Lower lobe of right lung (tissue), 2 donors: Measurements from ENCODE around the gene TFF3. TPM values are rescaled to one million over a fixed set of nuclear protein-coding genes. Genes with fewer than 3 reads are reported as not detected.

Experiments
- ATAC-seq, 2 donors: fragments of 200-7000 bp; cut with Tn5 transposase; one replicate each; pipeline ENCODE4 v1.9.1; 2020 to 2022; ENCODE audit warnings: mild to moderate bottlenecking in 2 of 2, moderate library complexity in 2 of 2
- DNase-seq: peaks from one replicate; pipeline ENCODE4 v3.0.0-alpha.2; 2020
- H3K27ac ChIP-seq: fragments of 200-600 bp; one replicate; pipeline ENCODE4 v1.8.0; 2022
- H3K27me3 ChIP-seq: fragments of 200-600 bp; one replicate; pipeline ENCODE4 v1.8.0; 2022; ENCODE audit warnings: low read depth
- H3K36me3 ChIP-seq: fragments of 200-600 bp; one replicate; pipeline ENCODE4 v1.8.0; 2022; ENCODE audit warnings: mild to moderate bottlenecking
- H3K4me1 ChIP-seq: fragments of 200-600 bp; one replicate; pipeline ENCODE4 v1.8.0; 2022
- H3K4me3 ChIP-seq: fragments of 200-600 bp; one replicate; pipeline ENCODE4 v1.8.0; 2022; ENCODE audit warnings: mild to moderate bottlenecking
- H3K9me3 ChIP-seq: fragments of 200-600 bp; one replicate; pipeline ENCODE4 v1.8.0; 2022
- intact Hi-C: fragments of 100-400 bp; cut with DNase I; formaldehyde crosslinking; loops from one replicate; pipeline ENCODE4 v1.11.0; 2022
- total RNA-seq: library from RNA; stranded (reverse); fragmentation: NEBNext Ultra II Directional; extraction: Animal tissue kit (Norgen Biotek cat#: 25700); gene quantifications from one replicate; pipeline ENCODE4 v1.2.1, GENCODE V29; 2021
- TF ChIP-seq, protein P1 (sequence below): fragments of 200-600 bp; IDR thresholded peaks from one replicate; pipeline ENCODE4 v1.8.0; 2022; ENCODE audit warnings: antibody characterized with exemption, mild to moderate bottlenecking
- donor health status: DM: no; HTN: yes; CAD: no; lungs with severe emphysema.

TFF3 gene
- total RNA-seq, 1 donor from 2014 or later = 19.0 TPM

GRCh38 chr21:42356046-42356445 is 40.8 kb upstream of the TFF3 start:
- H3K27ac ChIP-seq = no peak overlapping the region
- no peaks in the 10 kb centered on the region for H3K36me3 ChIP-seq
- no peaks in the 10 kb centered on the region for H3K4me1 ChIP-seq
- TF ChIP-seq, protein P1, sequence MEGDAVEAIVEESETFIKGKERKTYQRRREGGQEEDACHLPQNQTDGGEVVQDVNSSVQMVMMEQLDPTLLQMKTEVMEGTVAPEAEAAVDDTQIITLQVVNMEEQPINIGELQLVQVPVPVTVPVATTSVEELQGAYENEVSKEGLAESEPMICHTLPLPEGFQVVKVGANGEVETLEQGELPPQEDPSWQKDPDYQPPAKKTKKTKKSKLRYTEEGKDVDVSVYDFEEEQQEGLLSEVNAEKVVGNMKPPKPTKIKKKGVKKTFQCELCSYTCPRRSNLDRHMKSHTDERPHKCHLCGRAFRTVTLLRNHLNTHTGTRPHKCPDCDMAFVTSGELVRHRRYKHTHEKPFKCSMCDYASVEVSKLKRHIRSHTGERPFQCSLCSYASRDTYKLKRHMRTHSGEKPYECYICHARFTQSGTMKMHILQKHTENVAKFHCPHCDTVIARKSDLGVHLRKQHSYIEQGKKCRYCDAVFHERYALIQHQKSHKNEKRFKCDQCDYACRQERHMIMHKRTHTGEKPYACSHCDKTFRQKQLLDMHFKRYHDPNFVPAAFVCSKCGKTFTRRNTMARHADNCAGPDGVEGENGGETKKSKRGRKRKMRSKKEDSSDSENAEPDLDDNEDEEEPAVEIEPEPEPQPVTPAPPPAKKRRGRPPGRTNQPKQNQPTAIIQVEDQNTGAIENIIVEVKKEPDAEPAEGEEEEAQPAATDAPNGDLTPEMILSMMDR = no peak
- intact Hi-C loops = no loop called here
- no peak overlapping the region for H3K4me3 ChIP-seq
- H3K27me3 ChIP-seq = peaks cover 6% of the 10 kb centered on the region
- peaks cover 3% of the 10 kb centered on the region for H3K9me3 ChIP-seq
- no peak for ATAC-seq
- DNase-seq = no peak

- intact Hi-C loops = no loop called here
- no peak overlapping the region for H3K27ac ChIP-seq
- no peak for ATAC-seq
- H3K9me3 ChIP-seq = no peaks in the 10 kb centered on the region
- H3K4me1 ChIP-seq = no peaks in the 10 kb centered on the region
- H3K4me3 ChIP-seq = no peak overlapping the region
- no peaks in the 10 kb centered on the region for H3K36me3 ChIP-seq
- no peak for DNase-seq
- TF ChIP-seq, protein P1 = no peak
- peaks cover 6% of the 10 kb centered on the region for H3K27me3 ChIP-seq
Observed at GRCh38 chr21:42353623-42354022, 38.4 kb upstream of the TFF3 start.

DNA sequence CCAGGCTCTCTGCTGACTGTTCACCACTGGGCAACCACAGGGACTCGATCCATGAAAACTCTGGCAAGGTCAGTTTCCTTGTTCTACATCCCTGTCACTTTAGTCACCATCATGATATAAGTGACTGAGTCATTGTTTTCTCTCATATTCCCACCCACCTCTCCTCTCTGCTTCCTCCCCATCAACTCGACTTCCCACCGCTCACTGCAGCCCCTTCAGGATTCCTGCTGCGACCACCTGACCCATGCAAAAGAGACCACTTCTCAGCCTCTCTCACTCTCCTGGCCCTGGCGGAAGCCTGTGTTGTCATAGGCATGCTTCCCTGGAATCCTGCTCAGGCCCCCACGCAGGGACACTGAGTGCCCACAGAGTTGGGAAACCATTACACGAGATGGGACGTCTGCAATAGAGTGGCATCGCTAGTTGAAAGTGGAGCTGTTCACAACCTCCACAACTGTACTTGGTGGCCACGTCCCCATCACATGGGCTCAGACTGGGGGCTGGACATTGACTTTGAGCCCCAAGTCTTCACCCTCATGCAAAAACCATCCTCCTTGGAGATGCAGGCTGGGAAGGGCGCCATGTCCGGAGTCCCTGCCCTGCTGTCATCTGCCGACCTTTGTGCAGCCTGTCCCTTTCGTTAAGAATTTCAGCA is 37.4 kb upstream of the TFF3 start:
- intact Hi-C loops = no loop called here
- no peak for ATAC-seq

GRCh38 chr21:42351626-42352440 is 36.6 kb upstream of the TFF3 start:
- H3K4me1 ChIP-seq = no peaks in the 10 kb centered on the region
- TF ChIP-seq, protein P1 = no peak
- intact Hi-C loops = no loop called here
- no peak for DNase-seq
- H3K36me3 ChIP-seq = no peaks in the 10 kb centered on the region
- peaks cover 6% of the 10 kb centered on the region for H3K27me3 ChIP-seq
- peak in 1 of 2 donors; percentile 18 for ATAC-seq
- no peak overlapping the region for H3K27ac ChIP-seq
- no peak overlapping the region for H3K4me3 ChIP-seq
- H3K9me3 ChIP-seq = no peaks in the 10 kb centered on the region

More for the DNA sequence above, 37.4 kb upstream of the TFF3 start:
- H3K36me3 ChIP-seq = no peaks in the 10 kb centered on the region
- no peak overlapping the region for H3K4me3 ChIP-seq
- H3K4me1 ChIP-seq = no peaks in the 10 kb centered on the region
- no peak for DNase-seq
- no peaks in the 10 kb centered on the region for H3K9me3 ChIP-seq
- H3K27ac ChIP-seq = no peak overlapping the region
- H3K27me3 ChIP-seq = peaks cover 7% of the 10 kb centered on the region
- TF ChIP-seq, protein P1 = no peak

DNA sequence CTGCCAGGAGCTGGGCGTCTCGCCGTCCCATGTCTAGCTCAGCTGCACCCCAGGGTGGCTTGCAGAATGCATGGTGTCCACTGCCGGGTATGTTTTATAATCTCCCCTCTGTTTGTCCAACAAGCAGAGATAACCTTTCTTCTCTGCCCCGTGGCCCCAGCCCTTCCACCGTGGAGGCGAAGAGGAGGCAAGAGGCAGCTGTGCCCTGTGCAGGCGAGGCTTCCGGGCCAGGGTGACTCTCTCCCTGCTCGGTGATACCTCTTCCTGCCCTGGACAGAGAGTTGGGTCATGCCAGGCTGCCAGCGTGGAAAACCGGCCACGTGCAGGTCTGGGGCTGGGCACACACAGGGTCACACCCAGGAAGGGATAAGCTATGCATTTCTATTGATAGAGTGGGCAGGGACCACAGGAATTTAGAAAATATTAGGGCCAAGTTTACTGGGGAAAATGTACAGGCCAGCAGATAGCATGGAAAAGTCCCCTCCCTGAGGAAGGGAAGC is 35.8 kb upstream of the TFF3 start, which contains the start of gene TFF2:
TFF2 (minus strand) TSS at position 68 of the 500 bp plus-strand sequence; CDS start at position 31, 37 bp downstream.
- no peak within 1 kb of the TSS for H3K27ac ChIP-seq
- ATAC-seq = no peak
- TF ChIP-seq, protein P1 = no peak

More for the DNA sequence above, 35.8 kb upstream of the TFF3 start, which contains the start of gene TFF2:
- no peak for DNase-seq
- no peak within 1 kb of the TSS for H3K4me3 ChIP-seq
- intact Hi-C loops = no loop called here
- peaks cover 5% of the 10 kb centered on the region for H3K27me3 ChIP-seq
- H3K9me3 ChIP-seq = no peaks in the 10 kb centered on the region
- H3K4me1 ChIP-seq = no peaks in the 10 kb centered on the region
- no peaks in the 10 kb centered on the region for H3K36me3 ChIP-seq
